HepG2 (cell line): ENCODE data around the gene ZNF225. TPM values are rescaled to one million over a fixed set of nuclear protein-coding genes. Genes with fewer than 3 reads are reported as not detected.
A peak's percentile ranks its signal among the peaks of the same experiment; 100 is the strongest.

Experiments used
- CHCHD3 ChIP-seq: sonication (generic); formaldehyde crosslinking; IDR thresholded peaks from 2 replicates; pipeline ENCODE4 v1.8.0; 2022; ENCODE audit warnings: mild to moderate bottlenecking, missing genetic modification reagents, moderate library complexity
- GFI1 ChIP-seq: sonication (generic); formaldehyde crosslinking; IDR thresholded peaks from 2 replicates; pipeline ENCODE4 v1.5.0; 2020; ENCODE audit warnings: missing genetic modification reagents, mild to moderate bottlenecking, borderline replicate concordance
- GTF2F1 ChIP-seq: fragments of 150-350 bp; IDR thresholded peaks from 2 replicates; pipeline ENCODE4 v1.6.1; 2014; ENCODE audit warnings: low read length
- GTF3A ChIP-seq: sonication (generic); formaldehyde crosslinking; conservative IDR thresholded peaks from 2 replicates; pipeline ENCODE4 v1.4.0; 2020; ENCODE audit warnings: mild to moderate bottlenecking, missing genetic modification reagents
- HNRNPLL ChIP-seq: fragments of 200-400 bp; formaldehyde crosslinking; IDR thresholded peaks from 2 replicates; pipeline ENCODE4 v1.6.1; 2017; ENCODE audit warnings: mild to moderate bottlenecking, low read depth, low read length; ENCODE audit not compliant: poor library complexity, severe bottlenecking
- MEIS2 ChIP-seq: sonication (generic); formaldehyde crosslinking; IDR thresholded peaks from 2 replicates; pipeline ENCODE4 v1.9.0; 2021; ENCODE audit warnings: mild to moderate bottlenecking, missing genetic modification reagents
- MLX ChIP-seq: IDR thresholded peaks from 2 replicates; pipeline ENCODE4 v1.6.1; 2016
- POLR2AphosphoS5 ChIP-seq: IDR thresholded peaks from 2 replicates; pipeline ENCODE4 v1.6.1; 2012; ENCODE audit warnings: low read depth, low read length
- PPARG ChIP-seq: conservative IDR thresholded peaks from 2 replicates; pipeline ENCODE4 v1.6.1; 2016; ENCODE audit warnings: missing biosample characterization, missing genetic modification reagents
- PRMT3 ChIP-seq: sonication (generic); formaldehyde crosslinking; IDR thresholded peaks from 2 replicates; pipeline ENCODE4 v1.8.1; 2022; ENCODE audit warnings: low read depth, mild to moderate bottlenecking, moderate library complexity, missing genetic modification reagents, borderline replicate concordance
- RBM39 ChIP-seq: fragments of 200-400 bp; formaldehyde crosslinking; IDR thresholded peaks from one replicate; pipeline ENCODE4 v1.6.1; 2018; ENCODE audit warnings: antibody characterized with exemption, mild to moderate bottlenecking, low read depth, low read length; ENCODE audit not compliant: poor library complexity, severe bottlenecking
- RFXANK ChIP-seq: IDR thresholded peaks from 2 replicates; pipeline ENCODE4 v1.6.1; 2016
- SP5 ChIP-seq: IDR thresholded peaks from 2 replicates; pipeline ENCODE4 v1.6.1; 2016; ENCODE audit warnings: low read depth, borderline replicate concordance
- ZBTB3 ChIP-seq: sonication (generic); formaldehyde crosslinking; IDR thresholded peaks from 2 replicates; pipeline ENCODE4 v1.4.0; 2020; ENCODE audit warnings: low read depth, mild to moderate bottlenecking, moderate library complexity, missing genetic modification reagents, borderline replicate concordance
- ZFP41 ChIP-seq: sonication (generic); formaldehyde crosslinking; IDR thresholded peaks from 2 replicates; pipeline ENCODE4 v1.4.0; 2020; ENCODE audit warnings: mild to moderate bottlenecking, missing genetic modification reagents, borderline replicate concordance
- ZNF17 ChIP-seq: sonication (generic); formaldehyde crosslinking; IDR thresholded peaks from 2 replicates; pipeline ENCODE4 v1.5.0; 2020; ENCODE audit warnings: mild to moderate bottlenecking, missing genetic modification reagents
- ZNF33A ChIP-seq: sonication (generic); formaldehyde crosslinking; IDR thresholded peaks from 2 replicates; pipeline ENCODE4 v1.5.1; 2020; ENCODE audit warnings: missing genetic modification reagents, mild to moderate bottlenecking, moderate library complexity, borderline replicate concordance
- ZNF598 ChIP-seq: sonication (generic); formaldehyde crosslinking; IDR thresholded peaks from 2 replicates; pipeline ENCODE4 v1.5.1; 2020; ENCODE audit warnings: mild to moderate bottlenecking, missing genetic modification reagents, borderline replicate concordance
- ZNF615 ChIP-seq: sonication (generic); formaldehyde crosslinking; IDR thresholded peaks from 2 replicates; pipeline ENCODE4 v1.5.0; 2020; ENCODE audit warnings: mild to moderate bottlenecking, missing genetic modification reagents, borderline replicate concordance
- ZNF773 ChIP-seq: sonication (generic); formaldehyde crosslinking; IDR thresholded peaks from 2 replicates; pipeline ENCODE4 v1.4.0; 2020; ENCODE audit warnings: missing genetic modification reagents, borderline replicate concordance
- ZNF891 ChIP-seq: sonication (generic); formaldehyde crosslinking; IDR thresholded peaks from 2 replicates; pipeline ENCODE4 v1.5.0; 2020; ENCODE audit warnings: mild to moderate bottlenecking, missing genetic modification reagents
- polyA plus RNA-seq, 8 experiments: library from polyadenylated mRNA; depleted of rRNA in 3 of 8; stranded (reverse) in 7 of 8; unstranded in 1 of 8; fragments of >200 nt; fragmentation: Illumina TruSeq in 4 of 8; extraction: Trizol in 4 of 8; gene quantifications; 2 replicates each; pipeline versions ENCODE4 v1.2.1 to v1.2.3, GENCODE V29; 2011 to 2016; ENCODE audit warnings: low read depth in 4 of 8, missing spikeins in 1 of 8, mixed read lengths in 1 of 8; ENCODE audit not compliant: insufficient read depth in 1 of 8
- total RNA-seq, 5 experiments: library from RNA; depleted of rRNA; stranded (reverse); fragments of >200 nt; fragmentation: Illumina TruSeq; extraction: Trizol; gene quantifications; 2 replicates each; pipeline ENCODE4 v1.2.3, GENCODE V29; 2016; ENCODE audit warnings: low read depth in 1 of 5
- TF ChIP-seq, protein P1 (sequence below): sonication (generic); formaldehyde crosslinking; IDR thresholded peaks from 2 replicates; pipeline ENCODE4 v1.5.1; 2020; ENCODE audit warnings: mild to moderate bottlenecking, missing genetic modification reagents, moderate library complexity
- TF ChIP-seq, protein P2 (sequence below): sonication (generic); formaldehyde crosslinking; IDR thresholded peaks from 2 replicates; pipeline ENCODE4 v1.5.0; 2020; ENCODE audit warnings: missing genetic modification reagents
- TF ChIP-seq, protein P3 (sequence below): sonication (generic); formaldehyde crosslinking; IDR thresholded peaks from 2 replicates; pipeline ENCODE4 v1.4.0; 2020; ENCODE audit warnings: missing genetic modification reagents
- TF ChIP-seq, protein P4 (sequence below): sonication (generic); formaldehyde crosslinking; IDR thresholded peaks from 2 replicates; pipeline ENCODE4 v1.4.0; 2020; ENCODE audit warnings: missing genetic modification reagents, low read depth, mild to moderate bottlenecking, borderline replicate concordance

ZNF225 gene
- total and polyA plus RNA-seq, 2 of the 13 experiments (the other 11 are each of a cell fraction or from before 2014, with no cell fraction given): 0.87 to 3.3 TPM

- peak; percentile 83 for TF ChIP-seq POLR2AphosphoS5
- TF ChIP-seq SP5 (CRISPR knock-in tag): no peak
- peak; percentile 55; the same call in 1 of the 2 replicates for TF ChIP-seq ZNF33A (CRISPR knock-in tag)
- TF ChIP-seq, protein P1, sequence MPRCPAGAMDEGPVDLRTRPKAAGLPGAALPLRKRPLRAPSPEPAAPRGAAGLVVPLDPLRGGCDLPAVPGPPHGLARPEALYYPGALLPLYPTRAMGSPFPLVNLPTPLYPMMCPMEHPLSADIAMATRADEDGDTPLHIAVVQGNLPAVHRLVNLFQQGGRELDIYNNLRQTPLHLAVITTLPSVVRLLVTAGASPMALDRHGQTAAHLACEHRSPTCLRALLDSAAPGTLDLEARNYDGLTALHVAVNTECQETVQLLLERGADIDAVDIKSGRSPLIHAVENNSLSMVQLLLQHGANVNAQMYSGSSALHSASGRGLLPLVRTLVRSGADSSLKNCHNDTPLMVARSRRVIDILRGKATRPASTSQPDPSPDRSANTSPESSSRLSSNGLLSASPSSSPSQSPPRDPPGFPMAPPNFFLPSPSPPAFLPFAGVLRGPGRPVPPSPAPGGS (CRISPR knock-in tag): no peak
- TF ChIP-seq MLX (CRISPR knock-in tag): no peak
- no peak for TF ChIP-seq PRMT3 (CRISPR knock-in tag)
- TF ChIP-seq PPARG (CRISPR knock-in tag): no peak
- TF ChIP-seq GFI1 (CRISPR knock-in tag): no peak
- TF ChIP-seq RBM39: peak; percentile 63
- TF ChIP-seq, protein P2, sequence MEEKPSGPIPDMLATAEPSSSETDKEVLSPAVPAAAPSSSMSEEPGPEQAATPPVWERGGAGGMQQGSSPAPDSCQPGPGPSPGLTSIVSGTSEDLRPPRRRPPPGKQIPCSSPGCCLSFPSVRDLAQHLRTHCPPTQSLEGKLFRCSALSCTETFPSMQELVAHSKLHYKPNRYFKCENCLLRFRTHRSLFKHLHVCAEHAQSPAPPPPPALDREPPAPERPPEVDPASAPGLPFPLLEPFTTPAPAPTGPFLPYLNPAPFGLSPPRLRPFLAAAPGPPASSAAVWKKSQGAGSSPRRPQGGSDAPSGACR: no peak
- TF ChIP-seq ZFP41 (CRISPR knock-in tag): no peak
- no peak for TF ChIP-seq ZNF17 (CRISPR knock-in tag)
- TF ChIP-seq ZNF598 (CRISPR knock-in tag): no peak
- TF ChIP-seq RFXANK (CRISPR knock-in tag): no peak
- TF ChIP-seq ZNF891 (CRISPR knock-in tag): no peak
- TF ChIP-seq HNRNPLL: peak; percentile 79
- TF ChIP-seq, protein P3, sequence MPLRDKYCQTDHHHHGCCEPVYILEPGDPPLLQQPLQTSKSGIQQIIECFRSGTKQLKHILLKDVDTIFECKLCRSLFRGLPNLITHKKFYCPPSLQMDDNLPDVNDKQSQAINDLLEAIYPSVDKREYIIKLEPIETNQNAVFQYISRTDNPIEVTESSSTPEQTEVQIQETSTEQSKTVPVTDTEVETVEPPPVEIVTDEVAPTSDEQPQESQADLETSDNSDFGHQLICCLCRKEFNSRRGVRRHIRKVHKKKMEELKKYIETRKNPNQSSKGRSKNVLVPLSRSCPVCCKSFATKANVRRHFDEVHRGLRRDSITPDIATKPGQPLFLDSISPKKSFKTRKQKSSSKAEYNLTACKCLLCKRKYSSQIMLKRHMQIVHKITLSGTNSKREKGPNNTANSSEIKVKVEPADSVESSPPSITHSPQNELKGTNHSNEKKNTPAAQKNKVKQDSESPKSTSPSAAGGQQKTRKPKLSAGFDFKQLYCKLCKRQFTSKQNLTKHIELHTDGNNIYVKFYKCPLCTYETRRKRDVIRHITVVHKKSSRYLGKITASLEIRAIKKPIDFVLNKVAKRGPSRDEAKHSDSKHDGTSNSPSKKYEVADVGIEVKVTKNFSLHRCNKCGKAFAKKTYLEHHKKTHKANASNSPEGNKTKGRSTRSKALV: peak; percentile 68; the same call in 1 of the 2 replicates
- TF ChIP-seq MEIS2 (CRISPR knock-in tag): peak; percentile 59; the same call in 1 of the 2 replicates
- TF ChIP-seq, protein P4, sequence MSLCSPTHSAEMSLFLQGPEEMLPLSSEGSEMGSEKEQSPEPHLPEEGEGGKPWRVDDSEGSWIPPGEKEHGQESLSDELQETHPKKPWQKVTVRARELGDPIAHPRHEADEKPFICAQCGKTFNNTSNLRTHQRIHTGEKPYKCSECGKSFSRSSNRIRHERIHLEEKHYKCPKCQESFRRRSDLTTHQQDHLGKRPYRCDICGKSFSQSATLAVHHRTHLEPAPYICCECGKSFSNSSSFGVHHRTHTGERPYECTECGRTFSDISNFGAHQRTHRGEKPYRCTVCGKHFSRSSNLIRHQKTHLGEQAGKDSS (CRISPR knock-in tag): no peak
- TF ChIP-seq GTF3A (CRISPR knock-in tag): no peak
- no peak for TF ChIP-seq CHCHD3 (CRISPR knock-in tag)
- TF ChIP-seq ZNF615: no peak
- no peak for TF ChIP-seq ZNF773
- no peak for TF ChIP-seq GTF2F1
- TF ChIP-seq ZBTB3 (CRISPR knock-in tag): no peak
Measured at GRCh38 chr19:44093931-44094765, 19.1 kb upstream of the ZNF225 start, which contains the start of gene ZNF224 (continued).
